Mucosa of rectum (tissue), 2 donors: Measurements from ENCODE around the gene GPSM1.
A peak's percentile ranks its signal among the peaks of the same experiment; 100 is the strongest.

Source experiments
- H3K27ac ChIP-seq, 2 donors: one replicate each; pipeline ENCODE4 v1.7.0; 2013; ENCODE audit warnings: inconsistent platforms in 2 of 2, low read depth in 2 of 2, low read length in 2 of 2
- H3K27me3 ChIP-seq, 2 donors: one replicate each; pipeline ENCODE4 v1.7.0; 2013; ENCODE audit warnings: low read length in 2 of 2; ENCODE audit not compliant: control insufficient read depth in 2 of 2, insufficient read depth in 2 of 2
- H3K36me3 ChIP-seq, 2 donors: one replicate each; pipeline ENCODE4 v1.7.0; 2013; ENCODE audit warnings: low read length in 2 of 2; ENCODE audit not compliant: control insufficient read depth in 2 of 2, insufficient read depth in 2 of 2
- H3K4me1 ChIP-seq, 2 donors: one replicate each; pipeline ENCODE4 v1.7.0; 2013; ENCODE audit warnings: low read length in 2 of 2, mild to moderate bottlenecking in 1 of 2; ENCODE audit not compliant: control insufficient read depth in 2 of 2, insufficient read depth in 2 of 2
- H3K4me3 ChIP-seq, 2 donors: one replicate each; pipeline ENCODE4 v1.7.0; 2013; ENCODE audit warnings: low read length in 2 of 2
- H3K9ac ChIP-seq, 2 donors: one replicate each; pipeline ENCODE4 v1.7.0; 2013; ENCODE audit warnings: low read length in 2 of 2, low read depth in 1 of 2, mild to moderate bottlenecking in 1 of 2
- H3K9me3 ChIP-seq, 2 donors: one replicate each; pipeline ENCODE4 v1.7.0; 2013; ENCODE audit warnings: low read length in 2 of 2; ENCODE audit not compliant: control insufficient read depth in 2 of 2
- donor health status: healthy.
- donor health status: Normal muscosa, but diverticular disease.

GPSM1 gene

DNA sequence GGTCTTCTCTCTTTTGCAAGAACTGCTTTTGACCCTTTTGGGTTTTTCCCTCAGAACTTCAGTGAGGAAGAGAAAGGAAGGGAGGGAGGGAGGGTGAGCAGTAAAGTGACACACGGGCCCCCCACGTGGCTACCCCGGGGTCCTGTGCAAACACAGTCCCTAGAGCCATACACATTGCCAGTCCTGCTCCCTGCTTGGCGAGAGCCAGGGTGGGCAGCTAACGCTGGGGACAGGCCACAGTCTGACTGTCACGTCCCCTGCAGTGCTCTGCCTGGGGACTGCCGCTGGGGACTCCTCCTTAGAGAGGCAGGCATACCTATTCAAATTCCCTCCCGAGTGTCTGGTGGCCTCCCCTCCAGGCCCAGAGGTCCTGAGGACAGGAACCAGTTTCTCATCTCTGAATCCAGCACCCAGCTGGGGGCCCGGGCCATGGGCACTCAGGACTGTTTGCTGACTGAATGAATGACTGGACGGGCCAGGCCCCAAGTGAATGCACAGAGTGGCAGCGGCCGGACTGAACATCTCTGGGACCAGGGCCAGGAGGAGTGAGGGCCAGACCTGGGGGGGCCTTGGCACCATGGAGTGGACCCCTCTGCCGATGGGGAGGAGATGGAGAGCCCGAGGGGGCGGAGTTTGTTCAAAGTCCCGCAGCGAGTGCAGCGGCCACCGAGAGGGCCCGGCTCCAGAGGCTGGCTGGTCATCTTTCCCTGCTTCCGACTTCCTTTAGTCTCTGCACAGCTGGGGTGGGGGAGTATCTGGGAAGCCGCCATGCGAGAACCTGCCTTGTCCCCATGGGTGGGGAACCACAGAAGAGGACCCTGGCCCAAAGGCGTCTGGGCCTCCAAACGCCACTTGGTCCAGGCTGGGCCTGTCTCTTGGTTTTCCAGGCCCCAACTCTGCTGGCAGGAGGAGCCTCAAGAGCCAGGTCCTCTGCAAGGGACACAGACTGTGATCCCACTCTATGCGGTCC, 29.3 kb upstream of the GPSM1 start:
- H3K9me3 ChIP-seq, result no peaks in the 10 kb centered on the region
- no peak overlapping the region for H3K9ac ChIP-seq
- peak overlapping the region in 1 of 2 donors; percentile 23 for H3K27ac ChIP-seq
- H3K27me3 ChIP-seq, result no peaks in the 10 kb centered on the region
- H3K36me3 ChIP-seq, result no peaks in the 10 kb centered on the region
- peaks cover 7 to 10% of the 10 kb centered on the region in 2 donors for H3K4me1 ChIP-seq
- H3K4me3 ChIP-seq, result no peak overlapping the region

DNA sequence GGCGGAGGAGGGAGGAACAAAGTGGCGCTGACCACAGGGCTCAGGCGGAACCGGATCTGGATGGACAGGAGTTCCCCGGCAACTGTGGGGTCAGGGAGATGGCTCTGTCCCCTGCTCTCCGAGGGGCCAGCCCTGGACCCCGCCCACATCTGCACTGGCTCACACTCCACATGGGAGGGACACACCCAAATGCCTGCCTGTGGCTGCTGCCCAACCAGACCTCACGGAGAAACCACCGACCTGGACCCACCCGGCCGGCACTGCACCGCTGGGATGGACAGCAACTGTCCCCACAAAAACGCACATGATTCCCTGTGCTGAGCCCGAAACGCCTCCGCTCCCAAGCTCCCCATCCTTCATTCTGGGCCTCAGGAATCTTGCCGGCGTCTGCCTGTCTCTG, 28.2 kb upstream of the GPSM1 start:
- Histone ChIP-seq H3K27me3 (no peaks in the 10 kb centered on the region), H3K4me1 (peaks cover 7 to 10% of the 10 kb centered on the region in 2 donors), H3K4me3 (no peak overlapping the region), H3K9me3 (no peaks in the 10 kb centered on the region), H3K27ac (no peak overlapping the region), H3K9ac (no peak overlapping the region), H3K36me3 (no peaks in the 10 kb centered on the region)

GRCh38 chr9:136299541-136299940, 27.8 kb upstream of the GPSM1 start:
- no peaks in the 10 kb centered on the region for H3K9me3 ChIP-seq
- H3K36me3 ChIP-seq, result no peaks in the 10 kb centered on the region
- no peak overlapping the region for H3K4me3 ChIP-seq
- peaks cover 7 to 10% of the 10 kb centered on the region in 2 donors for H3K4me1 ChIP-seq
- no peak overlapping the region for H3K27ac ChIP-seq
- no peak overlapping the region for H3K9ac ChIP-seq
- H3K27me3 ChIP-seq, result no peaks in the 10 kb centered on the region

GRCh38 chr9:136300016-136300545, 27.3 kb upstream of the GPSM1 start:
- Histone ChIP-seq H3K27me3 (peaks cover 0 to 2% of the 10 kb centered on the region in 2 donors), H3K9me3 (no peaks in the 10 kb centered on the region), H3K27ac (no peak overlapping the region), H3K4me3 (no peak overlapping the region), H3K9ac (no peak overlapping the region), H3K36me3 (no peaks in the 10 kb centered on the region), H3K4me1 (peaks cover 7 to 10% of the 10 kb centered on the region in 2 donors)

- Histone ChIP-seq H3K27me3 (peaks cover 0 to 2% of the 10 kb centered on the region in 2 donors), H3K4me3 (no peak overlapping the region), H3K27ac (no peak overlapping the region), H3K9ac (no peak overlapping the region), H3K9me3 (no peaks in the 10 kb centered on the region), H3K36me3 (no peaks in the 10 kb centered on the region), H3K4me1 (peaks cover 7 to 10% of the 10 kb centered on the region in 2 donors)
Observed at GRCh38 chr9:136300866-136301265, 26.5 kb upstream of the GPSM1 start.

GRCh38 chr9:136302527-136302926, 24.8 kb upstream of the GPSM1 start:
- Histone ChIP-seq H3K9ac (no peak overlapping the region), H3K27me3 (peaks cover 2 to 6% of the 10 kb centered on the region in 2 donors), H3K9me3 (no peaks in the 10 kb centered on the region), H3K4me1 (no peaks in the 10 kb centered on the region), H3K4me3 (no peak overlapping the region), H3K27ac (no peak overlapping the region), H3K36me3 (no peaks in the 10 kb centered on the region)

DNA sequence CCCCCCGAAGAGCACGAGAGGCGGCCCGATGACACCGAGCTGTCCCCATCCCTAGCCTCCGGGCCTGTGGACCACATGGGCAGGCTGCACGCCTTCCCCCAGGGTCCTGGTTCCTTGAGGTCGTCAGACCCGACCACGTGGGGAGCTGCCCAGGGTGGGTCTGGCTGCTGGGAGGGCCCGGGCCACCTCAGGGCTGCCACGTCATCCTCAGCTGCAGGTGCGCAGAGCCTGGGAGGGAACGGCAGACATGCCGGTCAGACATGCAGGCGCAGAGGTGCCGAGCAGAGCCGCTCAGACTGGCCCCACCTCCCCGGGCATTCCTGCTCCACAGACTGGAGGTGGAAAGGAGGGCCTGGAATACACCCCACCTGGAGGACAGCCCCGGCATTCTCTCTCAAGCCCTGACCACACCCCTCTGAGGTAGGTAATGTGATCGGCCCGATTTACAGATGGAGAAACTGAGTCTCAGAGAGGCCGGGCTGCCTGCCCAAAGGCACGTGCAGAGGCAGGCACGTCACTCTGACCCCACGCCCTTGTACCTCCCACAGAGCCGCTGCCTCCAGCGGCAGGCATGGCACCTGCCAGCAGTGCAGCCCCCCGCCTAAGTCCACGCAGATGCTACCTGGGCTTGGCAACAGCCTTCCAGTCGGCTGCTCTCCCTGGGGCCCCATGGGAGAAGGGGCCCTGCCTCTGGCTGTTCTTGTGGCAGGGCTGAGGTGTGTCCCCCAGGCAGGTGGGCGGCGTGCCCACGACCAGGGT, 24.1 kb upstream of the GPSM1 start:
- Histone ChIP-seq H3K9me3 (no peaks in the 10 kb centered on the region), H3K4me1 (no peaks in the 10 kb centered on the region), H3K36me3 (no peaks in the 10 kb centered on the region), H3K27me3 (peaks cover 2 to 10% of the 10 kb centered on the region in 2 donors), H3K4me3 (no peak overlapping the region), H3K27ac (no peak overlapping the region), H3K9ac (no peak overlapping the region)

DNA sequence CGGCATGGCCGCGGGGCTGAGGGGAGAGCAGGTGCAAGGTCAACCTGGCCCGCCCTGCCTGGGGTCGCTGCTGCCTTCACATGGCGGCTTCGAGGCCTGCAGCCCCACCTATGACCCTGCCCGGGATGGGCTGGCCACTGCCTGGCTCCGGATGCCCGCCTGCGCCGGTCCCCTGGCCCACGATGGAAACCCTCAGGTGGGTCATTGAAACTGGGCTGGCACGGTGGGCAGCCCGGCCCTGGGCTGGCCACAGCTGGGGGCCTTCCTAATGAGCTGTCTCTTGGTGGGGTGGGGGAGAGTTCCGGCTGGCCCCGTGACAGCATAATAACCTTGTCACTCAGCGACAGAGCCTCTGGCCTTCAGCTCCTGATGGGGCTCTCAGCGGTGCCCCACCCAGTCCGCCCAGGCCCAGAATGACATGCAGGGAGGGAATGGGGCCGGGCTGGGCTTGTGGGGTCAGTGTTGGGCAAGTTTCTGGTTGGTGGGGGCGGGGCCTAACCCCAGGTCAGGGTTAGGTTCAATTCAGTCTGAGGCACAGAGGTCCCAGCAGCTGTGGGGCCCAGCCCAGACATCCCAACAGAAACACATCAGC, 23.4 kb upstream of the GPSM1 start, which contains the start of gene CCDC187:
CCDC187 (minus strand) TSS at position 270 of the 592 bp plus-strand sequence; CDS start at position 6, 264 bp downstream.
- Histone ChIP-seq H3K27me3 (peaks cover 7 to 13% of the 10 kb centered on the region in 2 donors), H3K9me3 (no peaks in the 10 kb centered on the region), H3K36me3 (no peaks in the 10 kb centered on the region), H3K27ac (no peak within 1 kb of the TSS), H3K9ac (no peak within 1 kb of the TSS), H3K4me1 (no peaks in the 10 kb centered on the region), H3K4me3 (no peak within 1 kb of the TSS)

GRCh38 chr9:136304456-136304855, 22.9 kb upstream of the GPSM1 start:
- Histone ChIP-seq H3K4me3 (no peak overlapping the region), H3K9ac (no peak overlapping the region), H3K27me3 (peaks cover 8 to 13% of the 10 kb centered on the region in 2 donors), H3K4me1 (no peaks in the 10 kb centered on the region), H3K27ac (no peak overlapping the region), H3K9me3 (no peaks in the 10 kb centered on the region), H3K36me3 (no peaks in the 10 kb centered on the region)
